HK-2 (cell line): ENCODE results near the gene GUCY2C.
"Not testable (repeated sequence)": the region's sequence is repeated elsewhere in the genome, so short reads cannot be mapped to it uniquely, and the experiment has no call there.

Experiments
- DNase-seq: peaks from one replicate; pipeline ENCODE4 v3.0.0-alpha.2; 2018; ENCODE audit not compliant: unreplicated experiment

The GUCY2C gene

GRCh38 chr12:14682231-14682630, 14.2 kb downstream of the GUCY2C start:
- not testable (repeated sequence) for DNase-seq

- DNase-seq = no peak
Measured at GRCh38 chr12:14681625-14682024, 14.8 kb downstream of the GUCY2C start.

- no peak for DNase-seq
Measured at GRCh38 chr12:14681190-14681589, 15.2 kb downstream of the GUCY2C start.

DNA sequence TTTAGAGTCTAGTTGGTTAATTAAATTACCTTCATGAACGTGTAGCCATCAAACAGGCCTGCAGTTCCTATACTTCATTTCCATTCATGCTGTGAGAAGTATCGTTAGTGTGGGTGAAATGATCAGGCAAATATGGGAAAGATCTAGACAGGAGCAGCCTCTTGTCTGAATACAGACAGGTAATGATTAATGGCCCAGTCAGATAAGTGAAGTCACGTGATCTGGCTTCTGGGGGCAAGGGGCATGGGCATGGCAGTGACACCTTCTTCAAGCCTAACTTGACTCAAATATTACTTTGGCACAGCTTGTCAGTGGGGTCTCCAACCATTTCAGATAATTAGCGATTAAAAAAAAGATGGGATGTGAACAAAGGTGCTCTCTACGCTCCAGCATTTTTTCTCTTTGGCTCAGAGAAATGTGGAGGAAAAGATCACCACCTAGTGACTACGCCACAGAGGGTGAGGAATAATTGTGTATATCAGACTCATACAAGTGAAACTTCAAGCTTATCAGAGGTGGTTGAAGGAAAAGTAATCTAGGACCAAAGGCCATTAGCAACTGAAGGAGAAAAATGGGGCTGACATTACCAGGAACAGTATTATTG, 17.8 kb downstream of the GUCY2C start:
- DNase-seq = no peak

- no peak for DNase-seq
Measured at GRCh38 chr12:14668591-14668990, 27.8 kb downstream of the GUCY2C start.

- DNase-seq = no peak
Measured at GRCh38 chr12:14665354-14666348, 30.7 kb downstream of the GUCY2C start.

DNA sequence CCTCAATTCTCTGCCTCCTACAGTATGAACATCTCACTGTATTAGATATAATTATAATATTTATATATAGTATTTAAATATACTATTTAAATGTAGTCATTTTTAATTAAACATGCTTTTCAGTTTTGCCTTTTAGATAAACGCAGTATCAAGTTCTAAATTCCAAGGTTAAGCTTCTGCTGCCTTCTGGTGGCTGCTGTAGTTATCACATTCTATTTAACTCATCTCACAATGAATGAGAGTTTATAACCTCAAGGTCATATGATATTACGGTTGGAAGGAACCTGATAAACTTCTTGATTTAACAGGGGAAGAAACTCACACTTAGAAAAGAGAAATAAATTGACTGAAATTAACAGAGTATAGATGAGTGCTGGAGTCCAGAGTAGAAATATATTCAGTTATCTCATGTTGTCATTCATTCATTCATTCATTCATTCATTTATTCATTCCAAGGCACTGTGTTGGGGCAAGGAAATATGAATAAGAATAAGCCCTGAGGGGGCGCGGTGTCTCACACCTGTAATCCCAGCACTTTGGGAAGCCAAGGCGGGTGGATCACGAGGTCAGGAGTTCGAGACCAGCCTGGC, 31.9 kb downstream of the GUCY2C start:
- no peak for DNase-seq

DNA sequence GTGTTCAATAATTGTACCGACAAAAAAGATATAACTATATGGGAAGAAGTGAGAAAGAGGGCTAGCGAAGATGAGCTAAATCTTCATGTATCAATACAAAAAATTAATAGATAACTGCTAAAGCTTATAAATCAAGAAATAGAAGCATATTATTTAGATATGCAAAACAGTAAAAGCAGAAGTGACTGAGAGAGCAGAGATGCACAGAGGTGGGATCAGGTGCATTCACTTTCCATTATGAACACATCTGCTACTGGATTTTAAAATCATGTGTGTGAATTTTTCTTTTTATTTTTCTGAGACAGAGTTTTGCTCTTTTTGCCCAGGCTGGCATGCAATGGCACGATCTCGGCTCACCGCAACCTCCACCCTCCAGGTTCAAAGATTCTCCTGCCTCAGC, 33.4 kb downstream of the GUCY2C start:
- no peak for DNase-seq

DNA sequence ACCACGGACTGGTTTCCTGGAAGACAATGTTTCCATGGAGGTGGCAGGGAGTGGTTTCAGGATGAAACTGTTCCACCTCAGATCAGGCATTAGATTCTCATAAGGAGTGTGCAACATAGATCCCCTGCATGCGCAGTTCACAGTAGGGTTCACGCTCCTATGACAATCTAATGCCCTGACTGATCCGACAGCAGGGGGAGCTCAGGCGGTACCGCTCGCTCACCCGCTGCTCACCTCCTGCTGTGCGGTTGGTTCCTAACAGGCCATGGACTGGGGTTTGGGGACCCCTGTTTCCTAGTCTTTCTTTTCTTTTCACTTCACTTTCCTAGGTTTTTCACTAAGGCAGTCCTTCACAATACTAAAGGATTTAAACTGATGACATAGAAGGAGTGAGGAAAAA, 39.6 kb downstream of the GUCY2C start:
- no peak for DNase-seq

- DNase-seq = no peak
Measured at GRCh38 chr12:14655284-14655683, 41.1 kb downstream of the GUCY2C start.

DNA sequence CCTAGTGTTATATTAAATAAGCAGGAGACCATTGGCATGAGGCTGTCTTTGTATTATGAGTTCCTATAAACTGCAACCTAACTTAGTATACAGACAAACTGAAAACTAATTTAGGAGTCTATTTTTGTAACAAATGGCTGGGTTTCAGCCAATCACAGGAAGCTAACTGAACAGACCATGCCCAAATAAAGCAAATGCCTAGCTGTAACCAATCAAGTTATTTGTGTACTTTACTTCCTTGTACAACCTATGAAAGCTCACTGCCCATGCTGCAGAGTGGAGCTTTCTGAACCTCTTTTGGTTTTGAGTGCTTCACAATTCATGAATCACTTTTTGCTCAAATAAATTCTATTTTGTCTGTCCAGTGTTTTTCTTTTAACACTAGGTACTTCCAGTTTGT, 41.6 kb downstream of the GUCY2C start:
- DNase-seq = no peak

DNA sequence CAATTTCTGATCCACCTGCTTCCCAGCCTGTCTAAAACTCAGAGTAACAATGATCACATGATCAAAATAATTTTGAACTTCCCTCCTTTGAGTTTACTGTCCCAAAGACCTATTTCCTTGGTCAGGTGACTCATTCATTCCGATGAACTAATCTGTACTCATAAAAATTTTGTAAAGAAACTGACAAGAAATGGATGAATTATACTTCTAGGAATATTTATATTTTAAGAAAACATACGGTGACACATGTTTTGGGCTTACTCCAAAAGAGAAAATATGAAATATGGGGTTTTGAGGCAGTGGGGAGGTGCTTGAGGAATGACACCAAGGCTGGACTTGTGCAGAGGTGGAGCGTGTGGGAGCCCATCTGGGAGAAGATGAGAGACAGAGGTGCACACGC, 42.0 kb downstream of the GUCY2C start:
- no peak for DNase-seq

DNA sequence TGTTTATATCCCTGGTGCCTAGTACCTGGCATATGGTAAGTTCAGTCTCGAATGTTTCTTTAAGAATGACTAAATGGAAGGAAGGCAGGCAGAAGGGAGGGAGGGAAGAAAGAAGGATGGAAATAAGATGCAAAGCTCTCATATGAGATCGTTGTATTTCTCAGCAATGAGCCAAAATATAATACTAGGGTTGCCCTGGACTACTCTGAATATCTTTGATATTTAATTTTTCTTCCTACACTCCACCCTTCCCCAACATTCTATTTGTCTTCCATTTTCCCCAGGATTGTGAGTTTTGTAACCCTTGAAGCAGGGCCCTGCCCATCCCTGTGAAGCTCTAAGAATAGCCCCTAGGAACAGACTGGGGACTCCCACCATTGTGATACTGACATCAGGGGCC, 43.9 kb downstream of the GUCY2C start:
- no peak for DNase-seq

DNA sequence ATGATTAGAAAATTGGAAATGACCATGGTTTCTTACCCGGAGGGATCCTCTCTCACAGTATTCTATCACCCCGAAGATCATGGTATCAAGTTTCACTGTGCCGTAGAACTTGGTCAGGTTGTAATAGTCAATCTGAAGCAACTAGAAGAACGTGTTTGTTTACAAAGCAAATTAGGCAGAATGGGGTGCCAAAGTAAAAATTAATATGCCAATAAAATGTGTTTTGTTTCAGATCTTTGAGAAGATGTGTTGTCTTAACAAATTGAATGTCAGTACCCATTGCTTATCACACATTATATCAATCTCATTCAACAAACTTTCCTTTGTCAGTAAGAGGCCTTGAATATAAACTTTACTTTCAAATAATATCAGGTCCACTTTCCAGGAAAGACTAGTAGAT, 45.0 kb downstream of the GUCY2C start:
- DNase-seq = no peak

GRCh38 chr12:14650789-14651188, 45.6 kb downstream of the GUCY2C start:
- no peak for DNase-seq

DNA sequence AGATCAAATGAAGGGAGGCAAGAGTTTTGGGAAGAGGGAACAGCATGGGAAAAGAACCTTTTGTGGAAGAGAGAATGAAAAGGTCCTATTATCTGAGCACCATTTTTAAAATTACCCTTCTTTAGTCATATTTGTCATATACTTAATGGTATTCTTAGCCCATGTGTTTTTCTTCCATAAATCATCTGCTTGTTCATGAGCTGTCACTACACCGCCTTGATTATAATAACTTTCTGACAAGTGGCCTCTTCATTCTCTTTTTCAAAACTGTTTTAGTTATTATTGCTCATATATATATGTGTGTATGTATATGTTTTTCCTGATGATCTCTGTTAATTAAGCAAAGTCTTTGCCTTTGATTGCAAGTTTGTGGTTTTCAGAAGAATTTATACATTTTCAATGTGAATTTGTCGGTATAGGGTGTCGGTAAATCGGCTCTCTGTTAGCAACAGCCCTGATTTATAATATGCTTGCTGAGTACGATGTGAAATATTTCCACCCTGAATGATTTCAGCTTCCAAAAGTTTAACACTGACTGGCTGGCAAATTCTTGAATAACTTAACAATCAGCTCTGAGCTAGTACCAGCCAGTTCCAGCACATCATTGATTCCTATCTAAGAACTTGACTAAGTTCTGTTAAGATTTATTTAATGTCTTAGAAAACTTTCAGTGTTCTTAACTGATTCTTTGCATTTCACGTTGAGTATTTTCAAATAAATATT, 49.2 kb downstream of the GUCY2C start:
- no peak for DNase-seq

GRCh38 chr12:14643251-14643650, 53.1 kb downstream of the GUCY2C start:
- DNase-seq = no peak

DNA sequence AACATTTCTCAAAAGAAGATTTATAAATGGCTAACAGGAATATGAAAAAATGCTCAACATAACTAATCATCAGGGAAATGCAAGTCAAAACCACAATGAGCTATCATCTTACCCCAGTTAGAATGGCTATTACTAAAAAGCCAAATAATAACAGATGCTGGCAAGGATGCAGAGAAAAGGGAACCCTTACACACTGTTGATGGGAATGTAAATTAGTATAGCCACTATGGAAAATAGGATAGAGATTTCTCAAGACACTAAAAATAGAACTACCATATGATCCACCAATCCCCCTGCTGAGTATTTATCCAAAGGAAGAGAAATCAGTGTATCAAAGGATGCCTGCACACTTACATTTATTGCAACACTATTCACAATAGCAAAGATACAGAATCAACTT, 58.3 kb downstream of the GUCY2C start:
- DNase-seq = no peak

DNA sequence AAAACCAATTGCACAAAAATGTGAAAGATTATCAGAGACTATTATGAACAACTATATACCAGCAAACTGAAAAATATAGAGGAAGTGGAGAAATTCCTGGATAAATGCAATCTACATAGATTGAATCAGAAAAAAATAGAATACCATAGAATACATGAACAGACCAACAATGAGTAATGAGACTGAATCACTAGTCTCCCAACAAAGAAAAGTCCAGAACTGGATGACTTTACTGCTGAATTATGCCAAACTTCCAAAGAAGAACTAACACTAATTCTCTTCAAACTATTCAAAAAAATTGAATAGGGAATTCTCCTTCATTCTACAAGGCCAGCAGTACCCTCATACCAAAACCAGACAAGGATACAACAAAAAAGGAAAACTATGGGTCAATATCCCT, 60.6 kb downstream of the GUCY2C start:
- no peak for DNase-seq

DNA sequence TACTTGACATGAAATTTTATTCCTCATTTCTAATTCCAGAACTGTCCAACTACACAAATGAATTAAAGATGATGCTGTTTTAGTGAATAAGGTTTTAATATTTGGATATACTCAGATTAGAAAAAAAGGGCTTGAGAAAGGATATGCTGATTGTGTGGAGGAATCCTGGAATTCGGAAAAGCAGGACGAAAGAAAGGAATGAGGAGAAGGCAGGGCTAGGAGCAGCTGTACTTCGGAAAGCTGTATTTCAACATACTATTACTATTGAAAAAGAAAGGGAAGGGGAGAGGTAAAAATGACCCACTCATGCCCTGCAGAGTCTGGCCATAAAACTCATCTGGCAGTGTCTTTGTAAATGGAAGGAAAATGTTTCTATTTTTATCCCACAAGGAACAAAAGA, 65.6 kb downstream of the GUCY2C start:
- DNase-seq = no peak

DNA sequence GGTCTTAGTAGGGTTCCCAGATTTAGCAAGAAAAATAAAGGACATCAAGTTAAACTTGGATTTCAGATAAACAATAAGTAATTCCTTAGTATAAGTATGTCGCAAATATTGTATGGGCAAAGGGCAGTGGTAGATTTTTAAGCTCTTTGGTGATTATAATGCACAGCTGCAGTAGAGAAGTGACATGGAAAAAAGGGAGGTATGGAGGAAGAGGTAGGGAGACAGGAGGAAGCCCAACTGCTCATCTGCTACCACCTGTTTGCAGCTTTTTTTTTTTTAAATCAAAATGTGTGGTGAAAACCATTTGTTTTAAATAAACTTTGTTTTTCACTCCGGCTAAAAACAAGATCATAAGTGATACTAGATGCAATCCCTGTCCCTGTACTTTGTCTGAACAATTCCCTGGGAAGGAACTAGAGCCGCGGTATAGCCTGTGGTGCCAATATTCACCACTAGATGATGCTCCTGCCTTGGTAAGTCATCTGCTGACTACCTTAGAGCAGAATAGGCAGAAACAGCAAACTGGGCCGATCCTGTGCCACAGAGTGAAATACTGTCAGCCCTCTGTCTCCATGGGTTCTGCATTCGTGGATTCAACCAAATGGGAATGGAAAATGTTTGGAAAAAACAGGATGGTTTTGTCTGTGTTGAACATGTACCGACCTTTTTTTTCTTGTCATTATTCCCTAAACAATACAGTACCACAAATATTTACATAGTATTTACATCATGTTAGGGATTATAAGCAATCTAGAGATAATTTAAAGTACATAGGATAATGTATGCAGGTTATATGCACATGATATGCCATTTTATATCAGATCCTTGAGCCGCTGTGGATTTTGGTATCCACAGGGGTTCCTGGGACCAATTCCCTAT, 66.3 kb downstream of the GUCY2C start:
- DNase-seq = peak; percentile 58
